Prostate gland (tissue), 2 donors: Measurements from ENCODE around the gene NMRK2. TPM values are rescaled to one million over a fixed set of nuclear protein-coding genes. Genes with fewer than 3 reads are reported as not detected.

Experiments used
- DNase-seq: peaks from one replicate; pipeline ENCODE4 v3.0.0-alpha.2; 2019; ENCODE audit warnings: low spot score
- H3K27ac ChIP-seq, 2 donors: fragments of 200-600 bp; sonication (generic); 2 replicates each; pipeline ENCODE4 v1.5.1; 2017 to 2019
- H3K27me3 ChIP-seq: fragments of 200-600 bp; sonication (generic); replicated peaks from 2 replicates; pipeline ENCODE4 v1.5.1; 2019; ENCODE audit not compliant: insufficient read depth
- H3K36me3 ChIP-seq, 2 donors: fragments of 200-600 bp; sonication (generic); 1 replicate in 1 of 2; 2 replicates in 1 of 2; pipeline versions ENCODE4 v1.5.1 to v1.8.1; 2017 to 2019
- H3K4me1 ChIP-seq: fragments of 200-600 bp; sonication (generic); replicated peaks from 2 replicates; pipeline ENCODE4 v1.5.1; 2019
- H3K4me3 ChIP-seq, 2 donors: fragments of 200-600 bp; sonication (generic); 2 replicates each; pipeline ENCODE4 v1.5.1; 2017 to 2019
- H3K9me3 ChIP-seq: fragments of 200-600 bp; sonication (generic); 2 replicates; pipeline ENCODE4 v1.5.1; 2017
- POLR2A ChIP-seq: fragments of 450-650 bp; IDR thresholded peaks from one replicate; pipeline ENCODE4 v1.6.1; 2016; ENCODE audit warnings: antibody characterized with exemption, mild to moderate bottlenecking
- POLR2AphosphoS5 ChIP-seq: sonication (generic); formaldehyde crosslinking; IDR thresholded peaks from one replicate; pipeline ENCODE4 v1.6.1; 2017; ENCODE audit warnings: antibody characterized with exemption
- WGBS: methylation state at CpG from one replicate; pipeline ENCODE4 v1.1.5; 2018; 5-methylcytosine and 5-hydroxymethylcytosine counted together
- intact Hi-C: fragments of 100-400 bp; cut with DNase I; formaldehyde crosslinking; loops from one replicate; pipeline ENCODE4 v1.14.2; 2022
- total RNA-seq, 2 donors: library from RNA; depleted of rRNA; stranded (reverse); fragments of >200 nt; gene quantifications; one replicate each; pipeline ENCODE4 v1.1.0, GENCODE V29; 2016
- TF ChIP-seq, protein P1 (sequence below), 4 experiments: fragments of 200-600 bp in 2 of 4; fragments of 450-650 bp in 2 of 4; sonication (generic) in 2 of 4; IDR thresholded peaks; 1 replicate in 3 of 4; 2 replicates in 1 of 4; pipeline ENCODE4 v1.5.1; 2016 to 2019; ENCODE audit warnings: antibody characterized with exemption in 4 of 4, mild to moderate bottlenecking in 2 of 4, moderate library complexity in 2 of 4

Gene NMRK2
- total RNA-seq, 2 donors from 2014 or later, result 0.64 to 1.8 TPM

DNA sequence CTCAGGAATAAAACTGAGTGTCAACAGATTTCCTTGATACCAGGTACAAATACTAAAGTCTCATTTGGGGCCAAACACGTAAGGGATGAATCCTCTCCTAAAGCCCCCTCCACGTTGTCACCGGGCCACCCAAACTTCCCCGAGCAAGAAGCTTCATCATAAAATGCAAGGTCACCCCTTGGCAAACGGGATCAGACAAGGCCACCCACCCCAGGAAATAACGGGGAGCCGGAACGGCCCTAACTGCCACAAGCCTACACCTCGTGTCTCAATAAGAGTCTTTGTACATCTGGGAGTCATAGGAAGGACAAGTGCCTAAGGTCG lies 51.7 kb downstream of the NMRK2 start:
- intact Hi-C loops, result loop anchor here (2.0 to 5.0 kb wide), 2 partner anchors 14 to 198 kb away; partner anchors contain the start of genes ANKRD24, DAPK3 and SIRT6
- Histone ChIP-seq H3K4me3 (peak overlapping the region; percentile 91 to 96), H3K9me3 (no peaks in the 10 kb centered on the region), H3K4me1 (peaks cover 16% of the 10 kb centered on the region), H3K27ac (peak overlapping the region; percentile 97 to 98), H3K27me3 (no peaks in the 10 kb centered on the region), H3K36me3 (peaks cover 38 to 43% of the 10 kb centered on the region in 2 donors)
- WGBS, result under 1% methylated on average over 10 of the region's 10 CpGs
- no peak for DNase-seq
- TF ChIP-seq POLR2AphosphoS5 (no peak), POLR2A (no peak)
- TF ChIP-seq, protein P1, sequence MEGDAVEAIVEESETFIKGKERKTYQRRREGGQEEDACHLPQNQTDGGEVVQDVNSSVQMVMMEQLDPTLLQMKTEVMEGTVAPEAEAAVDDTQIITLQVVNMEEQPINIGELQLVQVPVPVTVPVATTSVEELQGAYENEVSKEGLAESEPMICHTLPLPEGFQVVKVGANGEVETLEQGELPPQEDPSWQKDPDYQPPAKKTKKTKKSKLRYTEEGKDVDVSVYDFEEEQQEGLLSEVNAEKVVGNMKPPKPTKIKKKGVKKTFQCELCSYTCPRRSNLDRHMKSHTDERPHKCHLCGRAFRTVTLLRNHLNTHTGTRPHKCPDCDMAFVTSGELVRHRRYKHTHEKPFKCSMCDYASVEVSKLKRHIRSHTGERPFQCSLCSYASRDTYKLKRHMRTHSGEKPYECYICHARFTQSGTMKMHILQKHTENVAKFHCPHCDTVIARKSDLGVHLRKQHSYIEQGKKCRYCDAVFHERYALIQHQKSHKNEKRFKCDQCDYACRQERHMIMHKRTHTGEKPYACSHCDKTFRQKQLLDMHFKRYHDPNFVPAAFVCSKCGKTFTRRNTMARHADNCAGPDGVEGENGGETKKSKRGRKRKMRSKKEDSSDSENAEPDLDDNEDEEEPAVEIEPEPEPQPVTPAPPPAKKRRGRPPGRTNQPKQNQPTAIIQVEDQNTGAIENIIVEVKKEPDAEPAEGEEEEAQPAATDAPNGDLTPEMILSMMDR (IDR thresholded peaks at IDR 0.05), result no peak

DNA sequence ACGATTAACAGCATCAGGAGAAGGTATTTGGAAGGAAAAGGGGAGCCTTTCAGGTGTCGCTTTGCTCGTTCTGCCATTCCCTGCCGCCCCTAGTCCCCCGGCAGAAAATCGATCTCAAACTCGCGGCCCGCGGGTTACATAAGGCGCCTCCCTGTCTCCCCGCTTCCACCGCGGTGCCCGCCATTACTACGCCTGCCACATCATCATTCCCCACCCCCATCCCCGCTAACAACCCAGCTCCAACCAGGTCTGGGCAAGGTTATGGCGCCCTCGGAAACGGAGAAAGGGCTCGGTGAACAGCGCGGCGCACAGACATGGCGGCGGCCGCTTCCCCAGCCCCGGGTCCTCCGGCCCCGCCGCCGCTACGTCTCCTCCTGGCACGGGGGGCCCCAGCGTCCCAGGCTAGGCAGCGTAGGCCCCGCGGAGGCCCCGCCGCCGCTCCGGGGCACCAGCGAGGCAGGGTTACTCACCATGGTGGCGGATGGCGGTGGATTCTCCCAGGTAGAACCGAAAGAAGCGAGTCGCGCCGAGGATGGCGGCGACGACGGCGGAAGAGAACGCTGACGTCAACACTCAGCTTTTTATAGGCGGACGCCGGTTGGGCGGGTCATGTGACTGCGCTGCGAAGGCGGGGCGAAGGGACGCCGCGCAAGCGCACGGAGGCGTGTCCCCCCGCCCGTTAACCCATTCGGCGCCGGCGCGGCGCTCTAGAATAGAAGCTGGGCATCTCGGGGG lies 52.2 kb downstream of the NMRK2 start, which contains the start of gene EEF2:
TSS of gene EEF2 (minus strand) at position 556 of the 735 bp plus-strand sequence. CDS start at position 473, 83 bp downstream.
- intact Hi-C loops, result loop anchor here (2.0 to 5.0 kb wide), 4 partner anchors 14 to 223 kb away; partner anchors contain the start of genes ANKRD24, APBA3, DAPK3 and MRPL54
- H3K4me3 ChIP-seq, result peak within 1 kb of the TSS; percentile 91 to 96

DNA sequence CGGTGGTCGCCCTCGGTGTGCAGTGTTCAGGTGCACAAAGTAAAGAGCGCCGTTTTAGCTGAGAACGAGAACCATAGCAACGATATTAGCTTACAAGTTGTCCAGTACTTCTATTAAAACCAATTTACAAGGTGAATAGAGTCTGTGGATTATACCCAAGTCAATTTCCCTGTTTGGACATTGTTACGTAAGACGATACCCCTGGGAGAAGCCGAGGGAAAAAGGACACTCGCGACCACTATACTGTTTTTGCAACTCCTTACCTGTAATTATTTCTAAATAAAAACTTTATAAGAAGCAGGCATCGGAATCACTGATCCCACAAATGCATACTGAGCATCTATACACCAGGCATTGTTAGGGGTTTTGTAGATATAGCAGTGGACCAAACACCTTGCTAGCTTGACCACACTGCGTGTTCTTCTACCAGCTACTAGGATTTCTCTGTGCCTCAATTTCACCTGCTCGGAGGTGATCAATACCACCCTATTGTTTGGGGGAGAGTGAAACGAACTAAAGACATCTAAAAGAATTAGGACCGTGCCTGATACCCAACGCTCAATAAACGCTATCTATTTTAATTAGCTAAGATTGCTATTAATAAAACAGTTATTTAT lies 52.9 kb downstream of the NMRK2 start:
- intact Hi-C loops, result loop anchor here (2.0 to 5.0 kb wide), 3 partner anchors 15 to 223 kb away; partner anchors contain the start of genes APBA3, DAPK3 and MRPL54
- Histone ChIP-seq H3K4me3 (peak overlapping the region; percentile 91 to 96), H3K4me1 (peaks cover 16% of the 10 kb centered on the region), H3K9me3 (no peaks in the 10 kb centered on the region), H3K27me3 (no peaks in the 10 kb centered on the region), H3K27ac (peak overlapping the region; percentile 97 to 98), H3K36me3 (peaks cover 27 to 31% of the 10 kb centered on the region in 2 donors)
- 3% methylated on average over 19 of the region's 19 CpGs for WGBS
- no peak for TF ChIP-seq POLR2AphosphoS5
- TF ChIP-seq, protein P1 (IDR thresholded peaks at IDR 0.05), result no peak
- no peak for DNase-seq

More for the DNA sequence above, 52.2 kb downstream of the NMRK2 start, which contains the start of gene EEF2:
- Histone ChIP-seq H3K9me3 (no peaks in the 10 kb centered on the region), H3K27ac (peak within 1 kb of the TSS; percentile 97 to 98), H3K36me3 (peaks cover 33 to 37% of the 10 kb centered on the region in 2 donors), H3K4me1 (peaks cover 16% of the 10 kb centered on the region), H3K27me3 (no peaks in the 10 kb centered on the region)
- WGBS, result under 1% methylated on average over 45 of the region's 80 CpGs
- DNase-seq, result peak; percentile 86
- TF ChIP-seq POLR2A, result peak; percentile 99
- TF ChIP-seq, protein P1 (IDR thresholded peaks at IDR 0.05), result peak in 1 of 4 experiments; percentile 19
- peak; percentile 98 for TF ChIP-seq POLR2AphosphoS5

DNA sequence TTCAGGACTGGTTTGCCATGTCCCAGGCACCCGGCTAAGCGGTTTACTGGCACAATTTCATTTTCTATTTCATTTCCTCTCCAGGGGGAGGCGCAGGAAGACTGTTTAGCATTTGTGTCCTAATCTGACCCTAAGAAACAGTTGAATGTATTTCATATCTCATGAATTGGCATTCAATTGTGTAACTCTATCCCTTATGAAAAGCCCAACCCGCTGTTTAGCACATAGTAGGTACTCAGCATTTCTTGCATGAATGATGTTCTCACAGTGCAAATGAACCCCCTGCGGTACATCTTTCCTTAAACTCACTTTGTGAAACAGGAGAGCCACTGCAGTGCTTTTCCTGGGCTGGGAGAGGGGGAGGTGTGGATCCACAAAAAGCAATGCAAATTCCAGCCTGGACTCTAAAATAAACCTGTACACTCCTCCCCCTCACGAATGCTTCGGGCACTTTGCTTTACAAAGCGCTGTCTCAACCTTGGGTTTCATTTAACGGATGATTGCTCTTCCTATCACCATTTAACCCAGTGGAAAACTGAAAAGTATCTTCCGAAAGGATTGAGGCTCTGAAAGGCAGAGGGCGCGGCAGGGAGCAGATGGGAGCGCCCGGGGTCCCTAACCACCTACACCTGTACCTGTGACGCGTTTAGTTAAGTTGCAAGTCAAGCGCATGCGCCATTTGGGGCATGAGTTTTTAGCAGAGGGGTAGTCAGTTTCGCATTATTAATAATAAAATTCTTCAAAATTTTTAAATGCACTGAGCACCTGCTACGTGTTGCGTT lies 53.6 kb downstream of the NMRK2 start:
- intact Hi-C loops, result loop anchor here (5.0 kb wide), 2 partner anchors 221 to 224 kb away; partner anchors contain the start of genes APBA3 and MRPL54
- H3K9me3 ChIP-seq, result no peaks in the 10 kb centered on the region
- peaks cover 21 to 24% of the 10 kb centered on the region in 2 donors for H3K36me3 ChIP-seq
- TF ChIP-seq, protein P1 (IDR thresholded peaks at IDR 0.05), result peak; percentile 38 to 82 (median 56)
- peak; percentile 57 for TF ChIP-seq POLR2AphosphoS5
- no peak for TF ChIP-seq POLR2A
- no peaks in the 10 kb centered on the region for H3K27me3 ChIP-seq
- peak overlapping the region; percentile 97 to 98 for H3K27ac ChIP-seq
- H3K4me1 ChIP-seq, result peaks cover 16% of the 10 kb centered on the region
- H3K4me3 ChIP-seq, result no peak overlapping the region
- DNase-seq, result no peak
- WGBS, result 4% methylated on average over 21 of the region's 21 CpGs
